Measurements from ENCODE around the gene SEL1L3.

DNA sequence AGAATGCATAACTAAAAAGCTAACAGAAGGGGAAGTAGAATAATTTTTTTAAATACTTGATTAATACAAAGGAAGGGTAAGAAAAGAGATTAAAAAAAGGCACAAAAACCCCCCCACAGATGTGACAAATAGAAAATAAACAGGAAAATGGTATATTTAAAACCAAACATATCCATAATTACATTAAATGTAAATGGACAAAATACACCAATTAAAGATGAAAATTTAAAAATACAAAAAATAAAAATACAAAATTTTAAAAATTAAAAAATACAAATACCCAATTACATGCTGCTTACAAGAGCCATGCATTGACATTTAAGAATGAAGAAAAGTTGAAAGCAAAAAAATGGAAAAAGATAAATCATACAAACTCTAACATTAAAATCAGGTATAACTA, 86.0 kb downstream of the SEL1L3 start:
- TF ChIP-seq, protein P1, sequence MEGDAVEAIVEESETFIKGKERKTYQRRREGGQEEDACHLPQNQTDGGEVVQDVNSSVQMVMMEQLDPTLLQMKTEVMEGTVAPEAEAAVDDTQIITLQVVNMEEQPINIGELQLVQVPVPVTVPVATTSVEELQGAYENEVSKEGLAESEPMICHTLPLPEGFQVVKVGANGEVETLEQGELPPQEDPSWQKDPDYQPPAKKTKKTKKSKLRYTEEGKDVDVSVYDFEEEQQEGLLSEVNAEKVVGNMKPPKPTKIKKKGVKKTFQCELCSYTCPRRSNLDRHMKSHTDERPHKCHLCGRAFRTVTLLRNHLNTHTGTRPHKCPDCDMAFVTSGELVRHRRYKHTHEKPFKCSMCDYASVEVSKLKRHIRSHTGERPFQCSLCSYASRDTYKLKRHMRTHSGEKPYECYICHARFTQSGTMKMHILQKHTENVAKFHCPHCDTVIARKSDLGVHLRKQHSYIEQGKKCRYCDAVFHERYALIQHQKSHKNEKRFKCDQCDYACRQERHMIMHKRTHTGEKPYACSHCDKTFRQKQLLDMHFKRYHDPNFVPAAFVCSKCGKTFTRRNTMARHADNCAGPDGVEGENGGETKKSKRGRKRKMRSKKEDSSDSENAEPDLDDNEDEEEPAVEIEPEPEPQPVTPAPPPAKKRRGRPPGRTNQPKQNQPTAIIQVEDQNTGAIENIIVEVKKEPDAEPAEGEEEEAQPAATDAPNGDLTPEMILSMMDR (IDR thresholded peaks at IDR 0.05), result no peak
- no peak for TF ChIP-seq EZH2 (IDR thresholded peaks at IDR 0.05; ENCODE audit: borderline replicate concordance, insufficient read depth, low read depth, low read length, poor library complexity, severe bottlenecking)
